Activated CD4-positive, alpha-beta T cell treated with anti-CD3 and anti-CD28 coated beads, Interleukin-2, amount 50 U/mL, for 4 hours (primary cell): ENCODE measurements around the gene ZRSR2.
"Not testable (repeated sequence)": the region's sequence is repeated elsewhere in the genome, so short reads cannot be mapped to it uniquely, and the experiment has no call there.

Experiments used
- DNase-seq, 2 experiments: peaks; one replicate each; pipeline ENCODE4 v3.0.0-alpha.2; 2020

Gene ZRSR2

GRCh38 chrX:15804563-15804962 is 14.3 kb downstream of the ZRSR2 start:
- DNase-seq = no peak

- DNase-seq = no peak
Observed at GRCh38 chrX:15808254-15808653, 18.0 kb downstream of the ZRSR2 start.

- DNase-seq = no peak
Observed at GRCh38 chrX:15812192-15812938, 22.1 kb downstream of the ZRSR2 start.

GRCh38 chrX:15813416-15813815 is 23.1 kb downstream of the ZRSR2 start:
- DNase-seq = no peak

GRCh38 chrX:15814771-15815365 is 24.6 kb downstream of the ZRSR2 start:
- DNase-seq = no peak

- peak; percentile 5 to 6 for DNase-seq
Observed at GRCh38 chrX:15815779-15816437, 25.6 kb downstream of the ZRSR2 start.

GRCh38 chrX:15816438-15816809 is 26.1 kb downstream of the ZRSR2 start:
- DNase-seq = no peak

- DNase-seq = peak; percentile 1 to 9
Observed at GRCh38 chrX:15816886-15817285, 26.6 kb downstream of the ZRSR2 start.

- DNase-seq = no peak
Observed at GRCh38 chrX:15820106-15821073, 30.1 kb downstream of the ZRSR2 start.

GRCh38 chrX:15822922-15823321 is 32.6 kb downstream of the ZRSR2 start:
- no peak for DNase-seq

- DNase-seq = no peak
Observed at GRCh38 chrX:15825936-15826335, 35.7 kb downstream of the ZRSR2 start.

- DNase-seq = no peak
Observed at GRCh38 chrX:15829217-15829616, 38.9 kb downstream of the ZRSR2 start.

- not testable (repeated sequence) for DNase-seq
Observed at GRCh38 chrX:15831347-15831746, 41.1 kb downstream of the ZRSR2 start.

- no peak for DNase-seq
Observed at GRCh38 chrX:15834053-15834452, 43.8 kb downstream of the ZRSR2 start.

GRCh38 chrX:15834827-15835595 is 44.7 kb downstream of the ZRSR2 start:
- DNase-seq = no peak

GRCh38 chrX:15838017-15838416 is 47.7 kb downstream of the ZRSR2 start:
- no peak for DNase-seq

- no peak for DNase-seq
Observed at GRCh38 chrX:15841853-15842516, 51.7 kb downstream of the ZRSR2 start.

GRCh38 chrX:15843960-15844359 is 53.7 kb downstream of the ZRSR2 start:
- no peak for DNase-seq

- no peak for DNase-seq
Observed at GRCh38 chrX:15848576-15848975, 58.3 kb downstream of the ZRSR2 start.

- DNase-seq = no peak
Observed at GRCh38 chrX:15849555-15849954, 59.3 kb downstream of the ZRSR2 start.

- DNase-seq = no peak
Observed at GRCh38 chrX:15853586-15854079, 63.3 kb downstream of the ZRSR2 start.
